Measurements from ENCODE around the gene PARP9. TPM values are rescaled to one million over a fixed set of nuclear protein-coding genes. Genes with fewer than 3 reads are reported as not detected.

PARP9 gene
- total and polyA plus RNA-seq, 2 of the 8 experiments (the other 6 are each of a cell fraction or from before 2014, with no cell fraction given) = 3.7 to 4.5 TPM

DNA sequence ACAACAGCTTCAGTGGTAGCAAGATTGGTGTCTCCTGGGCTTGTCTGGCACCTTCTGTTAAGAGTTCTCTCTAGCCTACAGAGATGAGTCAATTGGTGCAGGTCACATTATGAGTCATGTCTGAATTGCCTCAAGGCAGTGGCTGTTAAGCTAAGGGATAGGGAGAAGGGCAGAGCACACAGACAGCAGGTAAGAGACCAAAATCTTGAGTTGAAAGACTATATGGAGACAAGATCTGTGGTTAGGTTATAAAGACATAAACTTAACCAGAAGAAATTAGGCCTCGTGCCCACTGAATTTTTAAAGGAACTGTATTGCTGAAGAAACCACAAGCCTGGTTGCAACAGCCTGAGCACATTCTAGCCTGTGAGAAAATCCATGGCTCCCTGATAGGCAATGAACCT lies 30.2 kb downstream of the PARP9 start:
- no peak overlapping the region for H3K27ac ChIP-seq (ENCODE audit: low read depth, low read length)
- H2BK12ac ChIP-seq (ENCODE audit: low read depth, low read length) = no peak overlapping the region
- H2BK120ac ChIP-seq (replicated peaks; ENCODE audit: low read depth, low read length) = no peak overlapping the region
- H4K5ac ChIP-seq (ENCODE audit: insufficient read length, low read depth, low read length) = no peak overlapping the region
- no peaks in the 10 kb centered on the region for H3K79me1 ChIP-seq (ENCODE audit: low read depth, low read length)
- no peaks in the 10 kb centered on the region for H3K36me3 ChIP-seq (ENCODE audit: control insufficient read depth in 2 of 4, insufficient read depth in 4 of 4, low read length in 3 of 4)
- no peak overlapping the region for H2BK20ac ChIP-seq (ENCODE audit: low read length)
- CTCF ChIA-PET (ENCODE audit: partially characterized antibody) = interaction anchor here (0.6 to 1.2 kb wide), 3 partner anchors 18 to 113 kb away, joined by 3 to 4 read pairs (median 3); no protein-coding TSS in a partner anchor
- H3K18ac ChIP-seq (ENCODE audit: extremely low read depth, low read length) = no peak overlapping the region
- H3K4ac ChIP-seq (replicated peaks; ENCODE audit: insufficient read length, low read depth, low read length) = no peak overlapping the region
- no peak overlapping the region for H3K4me2 ChIP-seq (ENCODE audit: insufficient read depth in 1 of 2, low read depth in 2 of 2, low read length in 2 of 2)
- H3K4me3 ChIP-seq (ENCODE audit: extremely low read depth in 1 of 4, insufficient read depth in 2 of 4, low read depth in 3 of 4, low read length in 4 of 4) = no peak overlapping the region
- H3K56ac ChIP-seq (replicated peaks; ENCODE audit: insufficient read length, low read depth, low read length) = no peak overlapping the region
- no peak for TF ChIP-seq POLR2AphosphoS5 (IDR thresholded peaks at IDR 0.05; ENCODE audit: low read depth, low read length)
- TF ChIP-seq ZNF274 (IDR thresholded peaks at IDR 0.05; ENCODE audit: borderline replicate concordance, extremely low read depth, low read length) = no peak
- no peak for TF ChIP-seq TBP (IDR thresholded peaks at IDR 0.05; ENCODE audit: low read depth, low read length)
- TF ChIP-seq TAF7 (optimal IDR thresholded peaks at IDR 0.05; ENCODE audit: borderline replicate concordance, low read depth, low read length) = no peak
- TF ChIP-seq BCL11A (IDR thresholded peaks at IDR 0.05; ENCODE audit: low read depth in 2 of 2, low read length in 2 of 2) = no peak
- TF ChIP-seq GTF2F1 (IDR thresholded peaks at IDR 0.05; ENCODE audit: borderline replicate concordance, low read depth, low read length) = no peak
- TF ChIP-seq, protein P1, sequence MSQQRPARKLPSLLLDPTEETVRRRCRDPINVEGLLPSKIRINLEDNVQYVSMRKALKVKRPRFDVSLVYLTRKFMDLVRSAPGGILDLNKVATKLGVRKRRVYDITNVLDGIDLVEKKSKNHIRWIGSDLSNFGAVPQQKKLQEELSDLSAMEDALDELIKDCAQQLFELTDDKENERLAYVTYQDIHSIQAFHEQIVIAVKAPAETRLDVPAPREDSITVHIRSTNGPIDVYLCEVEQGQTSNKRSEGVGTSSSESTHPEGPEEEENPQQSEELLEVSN (IDR thresholded peaks at IDR 0.05) = no peak
- no peak for TF ChIP-seq TAF1 (IDR thresholded peaks at IDR 0.05; ENCODE audit: low read depth, low read length)
- TF ChIP-seq SP2 (IDR thresholded peaks at IDR 0.05; ENCODE audit: low read length) = no peak
- TF ChIP-seq JUND (IDR thresholded peaks at IDR 0.05; ENCODE audit: low read length) = no peak
- no peaks in the 10 kb centered on the region for H3K23me2 ChIP-seq (ENCODE audit: low read depth, low read length)
- WGBS, 2 experiments (ENCODE audit: extremely low coverage in 1 of 2, insufficient coverage in 1 of 2, insufficient read length in 1 of 2, insufficient replicate concordance in 2 of 2, low coverage in 1 of 2, low lambda C conversion rate in 2 of 2, missing lambda C conversion rate in 1 of 2) = 100% methylated on average over 1 of the region's 1 CpG; no CpG with 5 or more reads in 1 of the 2 experiments
- POLR2A ChIA-PET (ENCODE audit: partially characterized antibody) = no interaction called here
- H3K9me3 ChIP-seq (ENCODE audit: insufficient read depth in 2 of 2, low read depth in 1 of 2, low read length in 1 of 2) = no peaks in the 10 kb centered on the region; a peak in 1 of 4 replicates
- H3K4me1 ChIP-seq (replicated peaks in 1 of 4; ENCODE audit: control insufficient read depth in 3 of 4, insufficient read depth in 4 of 4, low read length in 3 of 4) = peaks cover 0 to 7% (median 2%) of the 10 kb centered on the region in 4 experiments; a peak in 3 of 7 replicates
- FAIRE-seq (no peak), DNase-seq (ENCODE audit: low read depth in 1 of 2, low spot score in 2 of 2) (no peak)
- no peaks in the 10 kb centered on the region for H3K27me3 ChIP-seq (replicated peaks in 1 of 4; ENCODE audit: control insufficient read depth in 3 of 4, extremely low read depth in 1 of 4, insufficient read depth in 3 of 4, low read length in 3 of 4)
- H4K20me1 ChIP-seq (replicated peaks in 1 of 2; ENCODE audit: control insufficient read depth in 1 of 2, insufficient read depth in 2 of 2, low read length in 2 of 2) = no peaks in the 10 kb centered on the region
- H4K8ac ChIP-seq (ENCODE audit: extremely low read depth, insufficient read depth, low read length) = no peak overlapping the region
- H4K91ac ChIP-seq (replicated peaks; ENCODE audit: insufficient read length, low read length) = no peak overlapping the region
- H3K23ac ChIP-seq (ENCODE audit: insufficient read length) = no peak overlapping the region
- H2AK5ac ChIP-seq (ENCODE audit: low read depth, low read length) = no peak overlapping the region
- no peak overlapping the region for H3K14ac ChIP-seq (ENCODE audit: insufficient read length)
- H3K79me2 ChIP-seq (ENCODE audit: control insufficient read depth in 1 of 2, insufficient read depth in 2 of 2, low read length in 2 of 2) = no peaks in the 10 kb centered on the region
- H3K9ac ChIP-seq (replicated peaks in 1 of 4; ENCODE audit: extremely low read depth in 1 of 4, low read depth in 3 of 4, low read length in 3 of 4) = no peak overlapping the region
- H2BK5ac ChIP-seq (ENCODE audit: low read depth, low read length) = no peak overlapping the region
- H2AFZ ChIP-seq (ENCODE audit: low read length) = no peak overlapping the region
- H2BK15ac ChIP-seq (ENCODE audit: low read length) = no peak overlapping the region
